ENCODE results near the gene MMP15. TPM values are rescaled to one million over a fixed set of nuclear protein-coding genes. Genes with fewer than 3 reads are reported as not detected.

Gene MMP15
- polyA plus RNA-seq, 1 of the 3 experiments (the other 2 are of a cell fraction), result 3.1 TPM

GRCh38 chr16:57997528-57998265 lies 27.9 kb upstream of the MMP15 start:
- no peak overlapping the region for H3K9ac ChIP-seq
- peaks cover 20% of the 10 kb centered on the region for H3K79me2 ChIP-seq (ENCODE audit: insufficient read depth)
- TF ChIP-seq RXRA (IDR thresholded peaks at IDR 0.05; ENCODE audit: borderline replicate concordance, low read depth), result no peak
- no peak for TF ChIP-seq TCF12 (IDR thresholded peaks at IDR 0.05)
- TF ChIP-seq TAF1 (IDR thresholded peaks at IDR 0.05; ENCODE audit: borderline replicate concordance, low read depth, low read length), result no peak
- no peak for TF ChIP-seq NRF1 (IDR thresholded peaks at IDR 0.05; ENCODE audit: low read depth, low read length)
- no peak for TF ChIP-seq CTCF (IDR thresholded peaks at IDR 0.05)
- ChIA-PET POLR2A (no interaction called here), CTCF (interaction anchor here (1.3 to 6.2 kb wide), 3 partner anchors 54 to 241 kb away, joined by 3 to 71 read pairs (median 5); no protein-coding TSS in a partner anchor)
- H3K27me3 ChIP-seq (ENCODE audit: insufficient read depth), result no peaks in the 10 kb centered on the region
- H3K9me2 ChIP-seq, result no peaks in the 10 kb centered on the region
- H3K4me3 ChIP-seq (ENCODE audit: low read depth in 2 of 2, low read length in 1 of 2), result no peak overlapping the region
- H3K4me2 ChIP-seq, result no peak overlapping the region
- peaks cover 4% of the 10 kb centered on the region for H3F3A ChIP-seq (replicated peaks; ENCODE audit: insufficient read depth)
- H3K4me1 ChIP-seq (ENCODE audit: control insufficient read depth in 1 of 2, insufficient read depth in 2 of 2, low read depth in 1 of 2, low read length in 1 of 2), result peaks cover 0 to 18% of the 10 kb centered on the region in 2 experiments; a peak in 2 of 4 replicates
- no peaks in the 10 kb centered on the region for H3K9me3 ChIP-seq
- H2AFZ ChIP-seq (ENCODE audit: low read depth), result no peak overlapping the region
- 0 out of 2 replicates have a peak, but pooled peaks cover 6% of the 10 kb centered on the region for H4K20me1 ChIP-seq (ENCODE audit: insufficient read depth)
- H3K27ac ChIP-seq (ENCODE audit: low read depth in 2 of 2, low read length in 1 of 2), result no peak overlapping the region
- DNase-seq, result no peak
- WGBS (ENCODE audit: low lambda C conversion rate), result 96% methylated on average over 18 of the region's 36 CpGs
- H3K36me3 ChIP-seq (replicated peaks in 1 of 2; ENCODE audit: control insufficient read depth in 1 of 2, insufficient read depth in 2 of 2, low read length in 1 of 2), result peaks cover 0 to 35% of the 10 kb centered on the region in 2 experiments

GRCh38 chr16:57998486-57998885 lies 27.1 kb upstream of the MMP15 start:
- H3K9ac ChIP-seq, result no peak overlapping the region
- WGBS (ENCODE audit: low lambda C conversion rate), result 85% methylated on average over 8 of the region's 8 CpGs
- H3K4me1 ChIP-seq (ENCODE audit: control insufficient read depth in 1 of 2, insufficient read depth in 2 of 2, low read depth in 1 of 2, low read length in 1 of 2), result peaks cover 0 to 18% of the 10 kb centered on the region in 2 experiments; a peak in 2 of 4 replicates
- POLR2A ChIA-PET, result no interaction called here
- peaks cover 20% of the 10 kb centered on the region for H3K79me2 ChIP-seq (ENCODE audit: insufficient read depth)
- DNase-seq, result no peak
- no peaks in the 10 kb centered on the region for H3K27me3 ChIP-seq (ENCODE audit: insufficient read depth)
- H3K4me2 ChIP-seq, result peak overlapping the region; percentile 99; the same call in 1 of the 2 replicates
- no peak overlapping the region for H2AFZ ChIP-seq (ENCODE audit: low read depth)
- H3K4me3 ChIP-seq (ENCODE audit: low read depth in 2 of 2, low read length in 1 of 2), result no peak overlapping the region
- 0 out of 2 replicates have a peak, but pooled peaks cover 6% of the 10 kb centered on the region for H4K20me1 ChIP-seq (ENCODE audit: insufficient read depth)
- no peaks in the 10 kb centered on the region for H3K9me2 ChIP-seq
- H3K27ac ChIP-seq (ENCODE audit: low read depth in 2 of 2, low read length in 1 of 2), result no peak overlapping the region
- H3K36me3 ChIP-seq (replicated peaks in 1 of 2; ENCODE audit: control insufficient read depth in 1 of 2, insufficient read depth in 2 of 2, low read length in 1 of 2), result peaks cover 5 to 35% of the 10 kb centered on the region in 2 experiments
- no peaks in the 10 kb centered on the region for H3K9me3 ChIP-seq
- peaks cover 4% of the 10 kb centered on the region for H3F3A ChIP-seq (replicated peaks; ENCODE audit: insufficient read depth)
- CTCF ChIA-PET, result interaction anchor here (1.3 to 6.2 kb wide), 5 partner anchors 8 to 241 kb away, joined by 3 to 71 read pairs (median 13); no protein-coding TSS in a partner anchor
- no peak for TF ChIP-seq ZBTB33 (IDR thresholded peaks at IDR 0.05; ENCODE audit: borderline replicate concordance, low read depth)
- TF ChIP-seq EP300 (IDR thresholded peaks at IDR 0.05; ENCODE audit: borderline replicate concordance in 1 of 2, low read depth in 1 of 2, low read length in 1 of 2), result no peak
- TF ChIP-seq GABPA (IDR thresholded peaks at IDR 0.05; ENCODE audit: low read depth), result no peak
- no peak for TF ChIP-seq MXI1 (IDR thresholded peaks at IDR 0.05; ENCODE audit: low read depth, low read length)
- TF ChIP-seq EZH2phosphoT487 (IDR thresholded peaks at IDR 0.05; ENCODE audit: borderline replicate concordance, low read depth), result no peak
- TF ChIP-seq SMC3 (IDR thresholded peaks at IDR 0.05; ENCODE audit: low read depth, low read length), result no peak
- no peak for TF ChIP-seq NFIC (IDR thresholded peaks at IDR 0.05; ENCODE audit: borderline replicate concordance)
- no peak for TF ChIP-seq JUND (IDR thresholded peaks at IDR 0.05)
- TF ChIP-seq CHD2 (IDR thresholded peaks at IDR 0.05; ENCODE audit: low read length, partially characterized antibody), result no peak
- no peak for TF ChIP-seq YY1 (IDR thresholded peaks at IDR 0.05; ENCODE audit: low read depth)
- no peak for TF ChIP-seq USF1 (IDR thresholded peaks at IDR 0.05; ENCODE audit: borderline replicate concordance, low read depth)
- TF ChIP-seq TAF1 (IDR thresholded peaks at IDR 0.05; ENCODE audit: borderline replicate concordance, low read depth, low read length), result no peak
- TF ChIP-seq RFX5 (IDR thresholded peaks at IDR 0.05; ENCODE audit: low read length), result no peak
- no peak for TF ChIP-seq PBX3 (IDR thresholded peaks at IDR 0.05)
- TF ChIP-seq NRF1 (IDR thresholded peaks at IDR 0.05; ENCODE audit: low read depth, low read length), result no peak
- no peak for TF ChIP-seq IRF3 (IDR thresholded peaks at IDR 0.05; ENCODE audit: low read depth, low read length)
